PC-3 (cell line): Measurements from ENCODE around the gene SLC35F3. TPM values are rescaled to one million over a fixed set of nuclear protein-coding genes. Genes with fewer than 3 reads are reported as not detected.
A peak's percentile ranks its signal among the peaks of the same experiment; 100 is the strongest.

Experiments
- ATAC-seq: fragments of 200-7000 bp; cut with Tn5 transposase; 2 replicates; pipeline ENCODE4 v1.9.1; 2020; ENCODE audit warnings: mild to moderate bottlenecking, moderate library complexity
- BruUV-seq: library from RNA; stranded (reverse); fragments of 400-500 nt; replicated peaks from 2 replicates; lab custom pipeline; 2021; lab: Mats Ljungman, UMichigan
- CTCF ChIA-PET: fragments of 300-600 bp; sonication (Branson Sonifier 250); formaldehyde crosslinking; loops from one replicate; lab custom pipeline; 2022; ENCODE audit warnings: antibody characterized with exemption; lab: Charles Lee
- POLR2A ChIA-PET: fragments of 300-600 bp; sonication (Branson Sonifier 250); formaldehyde crosslinking; loops from one replicate; lab custom pipeline; 2022; ENCODE audit warnings: antibody characterized with exemption; ENCODE audit not compliant: unreplicated experiment; lab: Charles Lee
- DNase-seq: peaks from one replicate; pipeline ENCODE4 v3.0.0-alpha.2; 2015
- H2AFZ ChIP-seq: fragments of 300-600 bp; sonication (generic); 2 replicates; pipeline ENCODE4 v1.6.0; 2016; ENCODE audit warnings: antibody characterized with exemption, low read length
- H3F3A ChIP-seq: fragments of 300-600 bp; sonication (generic); one replicate; pipeline ENCODE4 v1.6.0; 2017; ENCODE audit warnings: antibody characterized with exemption, low read length, control low read depth, mild to moderate bottlenecking; ENCODE audit not compliant: unreplicated experiment
- H3K27ac ChIP-seq: fragments of 300-600 bp; sonication (generic); 2 replicates; pipeline ENCODE4 v1.5.1; 2016; ENCODE audit warnings: mild to moderate bottlenecking, low read length
- H3K27me3 ChIP-seq: fragments of 300-600 bp; sonication (generic); 2 replicates; pipeline ENCODE4 v1.6.1; 2016; ENCODE audit warnings: low read length, mixed read lengths
- H3K36me3 ChIP-seq: fragments of 300-600 bp; sonication (generic); 2 replicates; pipeline ENCODE4 v1.6.1; 2016; ENCODE audit warnings: low read depth, mixed run types, low read length, mixed read lengths
- H3K4me1 ChIP-seq: fragments of 300-600 bp; sonication (generic); 2 replicates; pipeline ENCODE4 v1.5.1; 2016; ENCODE audit warnings: low read length; ENCODE audit not compliant: insufficient read depth
- H3K4me2 ChIP-seq: fragments of 300-600 bp; sonication (generic); 2 replicates; pipeline ENCODE4 v1.6.0; 2016; ENCODE audit warnings: low read length
- H3K4me3 ChIP-seq: fragments of 300-600 bp; sonication (generic); 2 replicates; pipeline ENCODE4 v1.5.1; 2016; ENCODE audit warnings: mild to moderate bottlenecking, low read length, mixed read lengths
- H3K79me2 ChIP-seq: fragments of 300-600 bp; sonication (generic); 2 replicates; pipeline ENCODE4 v1.6.1; 2017; ENCODE audit warnings: low read length, mixed read lengths
- H3K9ac ChIP-seq: fragments of 300-600 bp; sonication (generic); 2 replicates; pipeline ENCODE4 v1.6.0; 2016; ENCODE audit warnings: mild to moderate bottlenecking, low read length
- H3K9me2 ChIP-seq: fragments of 300-600 bp; sonication (generic); replicated peaks from 2 replicates; pipeline ENCODE4 v1.6.1; 2016; ENCODE audit warnings: mixed run types, low read length, mixed read lengths
- H3K9me3 ChIP-seq: fragments of 300-600 bp; sonication (generic); 2 replicates; pipeline ENCODE4 v1.6.1; 2016; ENCODE audit warnings: low read length, mixed read lengths
- H4K20me1 ChIP-seq: fragments of 300-600 bp; sonication (generic); 2 replicates; pipeline ENCODE4 v1.6.1; 2016; ENCODE audit warnings: low read length, mixed read lengths
- CTCF ChIP-seq: fragments of 300-600 bp; sonication (generic); conservative IDR thresholded peaks from 2 replicates; pipeline ENCODE4 v1.5.1; 2017; ENCODE audit warnings: antibody characterized with exemption, low read depth, mild to moderate bottlenecking, low read length
- EZH2 ChIP-seq: fragments of 300-600 bp; sonication (generic); IDR thresholded peaks from one replicate; pipeline ENCODE4 v1.6.1; 2017; ENCODE audit warnings: antibody characterized with exemption, mild to moderate bottlenecking, low read length; ENCODE audit not compliant: unreplicated experiment
- EZH2phosphoT487 ChIP-seq: fragments of 300-600 bp; sonication (generic); IDR thresholded peaks from 2 replicates; pipeline ENCODE4 v1.6.1; 2018; ENCODE audit warnings: mild to moderate bottlenecking, antibody characterized with exemption, low read length, borderline replicate concordance
- intact Hi-C: fragments of 100-400 bp; cut with micrococcal nuclease; formaldehyde crosslinking; loops from 2 replicates; pipeline ENCODE4 v1.9.0; 2023
- total RNA-seq: library from RNA; depleted of rRNA; stranded (reverse); fragments of >200 nt; gene quantifications from 2 replicates; pipeline ENCODE4 v1.2.3, GENCODE V29; 2014

The SLC35F3 gene
- total RNA-seq, 1 experiment from 2014 or later, result 17.7 TPM

- ChIA-PET CTCF (no interaction called here), POLR2A (interaction anchor here (0.5 kb wide), 1 partner anchor 16 kb away, joined by 3 read pairs; no protein-coding TSS in a partner anchor)
- H3K4me3 ChIP-seq, result no peak overlapping the region
- no peaks in the 10 kb centered on the region for H3K9me2 ChIP-seq
- no TSS peak for BruUV-seq
- peak overlapping the region; percentile 92 for H3K27ac ChIP-seq
- H3F3A ChIP-seq, result no peaks in the 10 kb centered on the region
- TF ChIP-seq CTCF (peak; percentile 35; the same call in 1 of the 2 replicates), EZH2 (no peak), EZH2phosphoT487 (no peak)
- ATAC-seq, result peak; percentile 75
- H3K27me3 ChIP-seq, result no peaks in the 10 kb centered on the region
- H3K79me2 ChIP-seq, result peaks cover 46% of the 10 kb centered on the region
- H4K20me1 ChIP-seq, result no peaks in the 10 kb centered on the region
- peaks cover 23% of the 10 kb centered on the region for H3K4me1 ChIP-seq
- no peak overlapping the region for H2AFZ ChIP-seq
- no peaks in the 10 kb centered on the region for H3K9me3 ChIP-seq
- intact Hi-C loops, result no loop called here
- H3K4me2 ChIP-seq, result peak overlapping the region; percentile 52
- peak overlapping the region; percentile 68 for H3K9ac ChIP-seq
- peaks cover 3% of the 10 kb centered on the region; the same call in 1 of the 2 replicates for H3K36me3 ChIP-seq
- DNase-seq, result peak; percentile 91
Measured at GRCh38 chr1:233972951-233973635, 68.6 kb downstream of the SLC35F3 start.

GRCh38 chr1:233975486-233975885 is 71.0 kb downstream of the SLC35F3 start:
- POLR2A ChIA-PET, result no interaction called here
- TF ChIP-seq CTCF (no peak), EZH2phosphoT487 (no peak)
- CTCF ChIA-PET, result no interaction called here
- no peaks in the 10 kb centered on the region for H3F3A ChIP-seq
- H3K9ac ChIP-seq, result no peak overlapping the region
- no peaks in the 10 kb centered on the region for H3K27me3 ChIP-seq
- H4K20me1 ChIP-seq, result no peaks in the 10 kb centered on the region
- no peak overlapping the region for H3K4me2 ChIP-seq
- no peaks in the 10 kb centered on the region for H3K9me3 ChIP-seq
- no TSS peak for BruUV-seq
- H2AFZ ChIP-seq, result no peak overlapping the region
- ATAC-seq (no peak), DNase-seq (no peak)
- H3K9me2 ChIP-seq, result no peaks in the 10 kb centered on the region
- peaks cover 23% of the 10 kb centered on the region for H3K4me1 ChIP-seq
- peaks cover 3% of the 10 kb centered on the region; the same call in 1 of the 2 replicates for H3K36me3 ChIP-seq
- H3K27ac ChIP-seq, result no peak overlapping the region
- intact Hi-C loops, result no loop called here
- no peak overlapping the region for H3K4me3 ChIP-seq
- H3K79me2 ChIP-seq, result peaks cover 50% of the 10 kb centered on the region

GRCh38 chr1:233981042-233981675 is 76.7 kb downstream of the SLC35F3 start:
- Histone ChIP-seq H3K27me3 (no peaks in the 10 kb centered on the region), H3F3A (no peaks in the 10 kb centered on the region), H3K36me3 (peaks cover 3% of the 10 kb centered on the region; the same call in 1 of the 2 replicates), H3K4me3 (no peak overlapping the region), H3K27ac (no peak overlapping the region), H4K20me1 (no peaks in the 10 kb centered on the region), H3K9me2 (no peaks in the 10 kb centered on the region), H3K79me2 (peaks cover 53% of the 10 kb centered on the region), H3K4me1 (no peaks in the 10 kb centered on the region), H2AFZ (no peak overlapping the region), H3K4me2 (no peak overlapping the region), H3K9ac (no peak overlapping the region), H3K9me3 (no peaks in the 10 kb centered on the region)
- TF ChIP-seq CTCF, result no peak
- no peak for TF ChIP-seq EZH2phosphoT487
- no peak for TF ChIP-seq EZH2
- ChIA-PET POLR2A (no interaction called here), CTCF (no interaction called here)
- intact Hi-C loops, result no loop called here
- BruUV-seq, result no TSS peak
- no peak for ATAC-seq
- no peak for DNase-seq
